Activated T-cell treated with anti-CD3 and anti-CD28 coated beads for 1 hour (primary cell): ENCODE data around the gene DACT2.

Source experiments
- DNase-seq: peaks from one replicate; pipeline ENCODE4 v3.0.0-alpha.2; 2020; ENCODE audit warnings: low read depth

DACT2 gene

DNA sequence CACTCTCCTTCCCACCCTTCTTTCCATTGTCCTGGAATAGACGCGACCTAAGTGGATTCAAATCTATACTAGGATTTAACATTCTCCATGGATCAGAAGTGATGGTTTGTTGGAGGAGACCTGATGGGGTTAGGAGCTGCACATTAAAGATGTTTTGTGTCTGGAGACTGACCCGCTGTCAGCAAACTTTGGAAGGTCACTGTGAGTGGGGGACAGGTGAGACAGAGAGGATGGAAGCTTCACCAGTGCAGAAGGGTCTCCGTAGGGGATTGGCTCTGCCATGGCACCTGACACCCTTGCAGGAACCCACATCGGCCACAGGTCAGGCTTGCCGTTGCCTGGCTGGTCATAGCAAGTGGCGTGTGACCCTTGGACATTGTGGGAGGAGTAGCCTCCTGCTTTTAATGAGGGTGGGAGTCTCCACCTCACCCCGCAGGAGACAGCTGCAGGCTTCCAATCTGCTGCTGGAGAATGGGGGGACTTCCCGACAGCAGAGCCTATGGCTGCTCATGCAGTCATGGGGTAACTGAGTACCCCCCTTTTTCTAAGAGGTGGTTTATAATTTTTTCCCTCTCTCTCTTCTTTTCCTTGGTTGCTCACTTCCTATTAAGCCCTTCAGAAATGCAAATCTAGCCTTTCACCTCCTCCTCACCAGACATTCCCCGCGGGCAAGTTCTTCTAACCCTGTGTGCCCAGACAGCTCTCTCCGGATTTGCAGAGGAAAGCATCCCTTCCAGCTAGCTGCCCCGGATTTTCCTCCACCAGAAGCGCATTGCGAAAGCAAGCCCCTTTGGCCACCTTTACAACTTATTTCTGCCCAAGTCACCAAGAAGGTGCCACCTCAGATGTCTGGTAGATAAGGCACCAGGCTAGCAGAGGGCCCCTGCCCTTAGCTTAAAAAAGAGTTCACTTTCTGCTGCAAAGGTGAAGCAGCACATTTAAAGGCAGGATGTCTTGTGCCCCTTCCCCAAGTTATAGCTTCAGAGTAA, 53.5 kb downstream of the DACT2 start:
- DNase-seq, result no peak

DNA sequence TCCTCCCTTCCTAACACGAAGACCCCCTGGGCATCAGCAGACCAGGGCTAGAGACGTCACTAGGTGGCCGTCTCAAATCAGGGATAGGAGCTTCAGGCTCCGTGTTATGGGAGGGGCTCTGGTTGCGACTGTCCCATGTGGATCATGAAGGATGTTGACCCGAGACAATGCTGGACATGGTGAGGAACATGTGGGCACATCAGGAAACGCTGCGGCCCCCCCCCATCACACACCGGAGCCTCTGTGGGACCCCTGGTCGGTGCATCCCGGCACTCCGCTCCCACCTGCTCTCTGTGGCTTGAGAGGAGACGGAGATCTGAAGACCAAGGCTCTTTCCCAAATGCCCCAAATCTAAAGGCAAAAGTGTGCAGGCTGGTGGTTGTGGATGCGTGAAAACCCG, 54.2 kb downstream of the DACT2 start:
- no peak for DNase-seq

DNA sequence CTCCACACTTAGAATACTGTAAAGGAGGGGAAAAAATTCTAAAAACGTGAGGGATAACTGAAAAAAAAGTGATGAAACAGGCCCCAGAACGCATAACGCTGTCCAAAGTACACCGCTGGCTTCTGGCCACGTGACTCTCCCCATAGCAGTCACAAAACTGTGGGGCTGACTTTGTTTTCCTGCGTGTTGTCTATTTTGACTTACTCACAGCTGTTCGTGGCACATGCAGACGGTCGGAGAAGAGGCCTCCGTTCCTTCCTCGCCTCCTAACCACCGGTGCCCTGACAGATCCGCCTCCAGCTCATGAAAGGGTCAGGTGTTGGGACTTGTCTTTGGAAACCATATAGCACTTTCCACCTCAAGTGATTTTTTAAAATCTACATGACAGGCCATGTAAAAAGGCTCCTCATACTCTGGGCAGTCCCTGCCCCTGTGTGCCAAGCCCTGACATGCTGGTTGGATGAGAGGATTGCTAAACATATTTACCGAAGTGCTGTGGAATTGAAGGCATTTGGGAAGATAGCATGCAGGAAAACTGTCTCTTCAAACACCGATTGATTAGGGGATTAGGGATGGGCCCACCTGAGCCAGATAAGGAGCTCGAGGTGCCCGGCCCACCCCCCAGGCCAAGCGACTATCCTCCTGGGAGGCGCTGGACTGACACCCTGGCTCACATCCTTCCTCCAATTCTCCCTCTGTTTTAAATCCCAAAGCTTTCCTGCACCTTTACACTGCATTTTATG, 54.8 kb downstream of the DACT2 start:
- DNase-seq, result no peak

DNA sequence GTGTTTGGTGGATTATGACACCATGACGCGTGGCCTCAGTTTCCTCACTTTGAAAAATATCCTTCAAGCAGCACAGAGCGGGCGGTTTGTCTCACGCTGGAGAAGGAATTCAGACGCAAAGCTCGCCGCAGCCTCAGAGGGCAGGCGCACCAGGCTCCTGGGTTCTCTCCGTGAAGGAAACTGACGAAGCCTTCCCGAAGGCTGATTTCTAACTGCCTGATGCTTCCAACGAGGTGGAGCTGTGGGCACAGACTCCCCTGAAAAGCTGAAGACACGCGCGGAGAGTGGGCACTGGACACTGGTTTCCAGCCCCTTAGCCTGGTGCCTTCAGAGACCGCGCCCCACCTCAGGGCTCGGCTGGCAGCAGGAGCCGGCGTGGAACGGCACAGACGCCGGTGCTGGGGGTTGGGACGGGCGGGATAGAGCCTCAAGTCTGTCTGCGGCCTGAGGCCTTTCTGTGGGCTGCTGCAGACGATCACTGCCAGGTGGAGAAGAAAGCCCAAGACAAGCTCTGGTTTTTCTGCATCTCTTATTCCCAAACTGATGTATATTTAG, 56.1 kb downstream of the DACT2 start:
- no peak for DNase-seq

DNA sequence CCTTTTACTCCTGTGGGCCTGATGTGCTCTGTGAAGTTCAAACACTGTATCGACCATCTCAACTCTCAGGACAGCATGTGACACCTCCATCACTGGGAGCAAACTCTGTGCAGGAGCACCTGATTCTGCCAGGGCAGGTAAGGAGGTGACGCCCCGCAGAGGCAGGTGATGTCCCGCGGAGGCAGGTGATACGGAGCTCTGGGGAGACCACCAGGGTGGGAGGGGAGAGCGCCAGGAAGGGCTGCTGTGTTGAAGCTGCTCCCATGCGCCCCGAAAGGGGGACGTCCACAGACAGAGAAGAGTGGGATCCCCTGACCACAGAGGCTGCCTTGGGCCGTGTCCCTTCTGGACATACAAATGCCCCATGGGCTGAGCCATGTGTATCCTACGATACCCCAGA, 58.3 kb downstream of the DACT2 start:
- DNase-seq, result no peak

DNA sequence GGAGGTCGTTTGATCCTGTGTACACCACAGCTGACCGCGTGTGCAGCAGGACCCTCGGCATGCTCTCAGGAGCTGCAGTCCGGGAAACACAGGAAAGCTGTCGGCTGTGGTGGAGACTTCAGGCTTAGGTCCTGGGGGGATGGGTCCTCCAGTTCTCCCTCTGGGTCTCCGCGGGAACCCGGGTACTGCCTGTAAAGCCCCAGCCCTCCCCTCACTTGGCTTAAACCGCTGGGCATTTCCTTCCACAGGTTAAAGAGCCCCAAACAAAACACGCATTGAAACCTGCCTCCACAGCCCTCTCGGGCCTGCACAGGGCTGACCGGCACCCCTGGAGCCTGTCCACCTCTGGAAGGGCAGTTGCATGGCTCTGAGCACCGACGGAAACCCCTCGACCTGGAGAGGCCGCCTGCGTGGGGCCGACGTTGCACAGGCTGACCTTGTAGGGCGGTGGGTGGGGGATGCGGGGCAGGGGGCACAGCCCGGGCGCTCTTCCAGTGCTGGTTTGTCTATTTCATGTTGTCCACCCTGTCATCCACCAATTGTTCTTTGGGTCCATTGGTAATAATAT, 59.1 kb downstream of the DACT2 start:
- no peak for DNase-seq

DNA sequence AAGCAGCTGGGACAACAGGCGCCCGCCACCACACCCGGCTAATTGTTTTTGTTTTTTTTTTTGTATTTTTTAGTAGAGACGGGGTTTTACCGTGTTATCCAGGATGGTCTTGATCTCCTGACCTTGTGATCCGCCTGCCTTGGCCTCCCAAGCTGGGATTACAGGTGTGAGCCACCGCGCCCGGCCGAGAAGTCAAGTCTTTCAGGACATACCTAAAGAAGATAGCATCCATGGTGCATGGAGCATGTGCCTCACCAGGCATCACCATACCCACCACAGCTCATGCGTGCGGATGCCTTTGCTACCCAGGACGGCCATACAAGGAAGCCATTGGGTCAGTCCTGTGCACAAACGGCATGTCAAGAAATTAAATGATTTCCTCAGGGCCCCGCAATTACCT, 60.8 kb downstream of the DACT2 start:
- no peak for DNase-seq

DNA sequence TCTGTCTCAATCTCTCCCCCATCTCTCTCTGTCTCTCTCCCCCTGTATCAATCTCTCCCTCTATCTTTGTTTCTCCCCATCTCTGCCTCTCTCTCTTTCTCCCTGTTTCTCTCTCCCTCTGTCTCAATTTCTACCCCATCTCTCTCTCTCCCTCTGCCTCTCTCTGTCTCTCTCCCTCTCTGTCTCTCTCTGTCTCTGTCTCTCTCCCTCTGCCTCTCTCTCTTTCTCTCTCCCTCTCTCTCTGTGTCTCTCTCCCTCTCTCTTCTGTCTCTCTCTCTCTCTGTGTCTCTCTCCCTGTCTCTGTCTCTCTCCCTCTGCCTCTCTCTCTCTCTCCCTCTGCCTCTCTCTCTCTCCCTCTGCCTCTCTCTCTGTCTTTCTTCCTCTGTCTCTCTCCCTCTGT, 62.6 kb downstream of the DACT2 start:
- DNase-seq, result no peak
